Endothelial cell (in vitro differentiated cells): ENCODE data around the gene NR1H4. TPM values are rescaled to one million over a fixed set of nuclear protein-coding genes. Genes with fewer than 3 reads are reported as not detected.
"Not testable (repeated sequence)": the region's sequence is repeated elsewhere in the genome, so short reads cannot be mapped to it uniquely, and the experiment has no call there.

Source experiments
- DNase-seq: peaks from one replicate; pipeline ENCODE4 v3.0.0; 2021; ENCODE audit warnings: low spot score
- H3K27ac Mint-ChIP-seq: one replicate; pipeline ENCODE4 v1.8.0; 2021; ENCODE audit warnings: mixed read lengths, inconsistent platforms; ENCODE audit not compliant: unreplicated experiment
- H3K27me3 Mint-ChIP-seq: one replicate; pipeline ENCODE4 v1.8.0; 2021; ENCODE audit warnings: mild to moderate bottlenecking, moderate library complexity, mixed read lengths, inconsistent platforms; ENCODE audit not compliant: unreplicated experiment
- H3K36me3 Mint-ChIP-seq: one replicate; pipeline ENCODE4 v1.8.0; 2021; ENCODE audit warnings: mild to moderate bottlenecking, low read depth, mixed read lengths, inconsistent platforms; ENCODE audit not compliant: unreplicated experiment
- H3K4me1 Mint-ChIP-seq: one replicate; pipeline ENCODE4 v1.8.0; 2021; ENCODE audit warnings: mild to moderate bottlenecking, mixed read lengths, inconsistent platforms; ENCODE audit not compliant: unreplicated experiment
- H3K4me3 Mint-ChIP-seq: one replicate; pipeline ENCODE4 v1.8.0; 2021; ENCODE audit warnings: mild to moderate bottlenecking, mixed read lengths, inconsistent platforms; ENCODE audit not compliant: unreplicated experiment
- H3K9me3 Mint-ChIP-seq: one replicate; pipeline ENCODE4 v1.8.0; 2021; ENCODE audit warnings: mixed read lengths, inconsistent platforms; ENCODE audit not compliant: unreplicated experiment
- CTCF ChIP-seq: fragments of 200-600 bp; sonication (generic); IDR thresholded peaks from one replicate; pipeline ENCODE4 v1.5.0; 2021; ENCODE audit warnings: antibody characterized with exemption; ENCODE audit not compliant: unreplicated experiment
- long read RNA-seq: library from polyadenylated mRNA; unstranded; transcript quantifications from one replicate; pipeline ENCODE4 v2.0.0, GENCODE V29; 2020; ENCODE audit not compliant: unreplicated experiment
- total RNA-seq: library from RNA; stranded (reverse); fragmentation: NEBNext Ultra II Directional; extraction: Animal tissue kit (Norgen Biotek cat#: 25700); gene quantifications from one replicate; pipeline ENCODE4 v1.2.1, GENCODE V29; 2021; ENCODE audit not compliant: unreplicated experiment

The NR1H4 gene
- not detected for total RNA-seq
- long read RNA-seq: 0 reads

GRCh38 chr12:100473716-100474150, at the start of gene NR1H4:
Gene NR1H4, plus strand, starts transcription at chr12:100473866. Its CDS starts 19,458 bp downstream, at chr12:100493324.
- no peak for TF ChIP-seq CTCF
- Mint-ChIP-seq H3K4me1 (no peaks in the 10 kb centered on the region), H3K27me3 (no peaks in the 10 kb centered on the region), H3K27ac (no peak within 1 kb of the TSS), H3K9me3 (no peaks in the 10 kb centered on the region), H3K4me3 (no peak within 1 kb of the TSS), H3K36me3 (no peaks in the 10 kb centered on the region)
- no peak for DNase-seq

GRCh38 chr12:100426145-100426544, 47.5 kb upstream of the NR1H4 start:
- Mint-ChIP-seq H3K4me1 (no peaks in the 10 kb centered on the region), H3K36me3 (no peaks in the 10 kb centered on the region), H3K4me3 (no peak overlapping the region), H3K9me3 (no peaks in the 10 kb centered on the region), H3K27me3 (no peaks in the 10 kb centered on the region), H3K27ac (no peak overlapping the region)
- TF ChIP-seq CTCF: no peak
- no peak for DNase-seq

GRCh38 chr12:100427078-100427477, 46.6 kb upstream of the NR1H4 start:
- Mint-ChIP-seq H3K36me3 (no peaks in the 10 kb centered on the region), H3K27me3 (no peaks in the 10 kb centered on the region)

GRCh38 chr12:100430251-100430650, 43.4 kb upstream of the NR1H4 start:
- H3K27me3 Mint-ChIP-seq, DNase-seq, H3K4me1 Mint-ChIP-seq, H3K9me3 Mint-ChIP-seq, H3K27ac Mint-ChIP-seq, H3K36me3 Mint-ChIP-seq, H3K4me3 Mint-ChIP-seq: not testable (repeated sequence)

More at GRCh38 chr12:100427078-100427477, 46.6 kb upstream of the NR1H4 start:
- TF ChIP-seq CTCF: no peak
- no peak for DNase-seq
- H3K4me3 Mint-ChIP-seq: no peak overlapping the region
- H3K4me1 Mint-ChIP-seq: no peaks in the 10 kb centered on the region
- no peaks in the 10 kb centered on the region for H3K9me3 Mint-ChIP-seq
- H3K27ac Mint-ChIP-seq: no peak overlapping the region

- Mint-ChIP-seq H3K9me3 (no peaks in the 10 kb centered on the region), H3K4me3 (no peak overlapping the region), H3K4me1 (peaks cover 20% of the 10 kb centered on the region), H3K27ac (no peak overlapping the region), H3K27me3 (peaks cover 4% of the 10 kb centered on the region), H3K36me3 (no peaks in the 10 kb centered on the region)
- no peak for TF ChIP-seq CTCF
- DNase-seq: no peak
Measured at GRCh38 chr12:100433701-100434100, 40.0 kb upstream of the NR1H4 start.
